Heart left ventricle (tissue), 13 donors: ENCODE data around the gene SDR9C7.
"Not testable (repeated sequence)": the region's sequence is repeated elsewhere in the genome, so short reads cannot be mapped to it uniquely, and the experiment has no call there.

ENCODE experiments used
- CTCF ChIP-seq, 12 donors: fragments of 200-600 bp; sonication (generic) in 4 of 12; IDR thresholded peaks; one replicate each; pipeline versions ENCODE4 v1.5.0 to v1.8.0; 2018 to 2022; ENCODE audit warnings: antibody characterized with exemption in 12 of 12, mild to moderate bottlenecking in 5 of 12
- POLR2A ChIP-seq, 2 donors: fragments of 450-650 bp; IDR thresholded peaks; one replicate each; pipeline ENCODE4 v1.6.1; 2017; ENCODE audit warnings: antibody characterized with exemption in 2 of 2, mild to moderate bottlenecking in 2 of 2, moderate library complexity in 2 of 2
- donor health status: ischemic (EF 13 %, LVEDD 7.1; RV severe dilation, severe dysfunction).
- donor health status: DM: no; HTN: yes; CAD: no.
- donor health status: DM: no; HTN: no; CAD: no.
- donor health status: ischemic (EF 25% LVEDD 6.9; RV normal size, moderate dysfunction).
- donor health status: ischemic (EF 25% LVEDD 5.7; RV mildly dilated, moderate dysfunction).
- donor health status: ischemic (EF 35%, LVEDD 5.7; RV mildly dilated, moderate dysfunction).
- donor health status: nonischemic (EF 11% LVEDD 7.7; RV severe dilation, severe dysfunction).
- donor health status: DM: yes; HTN: yes; CAD: no.
- donor health status: PGD.
- donor health status: ischemic (EF 29% LVEDD 5.4; RV normal size, mild dysfunction).
- donor health status: nonischemic (EF 23%, LVEDD 6.1; RV moderate dilation, normal function).

GRCh38 chr12:56962247-56962646 lies 28.0 kb upstream of the SDR9C7 start:
- not testable (repeated sequence) for TF ChIP-seq CTCF, POLR2A (IDR thresholded peaks at IDR 0.05)
